NCI-H446 (cell line): Measurements from ENCODE around the gene PNCK.
A peak's percentile ranks its signal among the peaks of the same experiment; 100 is the strongest.
"Not testable (repeated sequence)": the region's sequence is repeated elsewhere in the genome, so short reads cannot be mapped to it uniquely, and the experiment has no call there.

ENCODE experiments used
- DNase-seq, 2 experiments: peaks; one replicate each; lab custom pipeline; 2025; lab: John Stamatoyannopoulos, UW

The PNCK gene

DNA sequence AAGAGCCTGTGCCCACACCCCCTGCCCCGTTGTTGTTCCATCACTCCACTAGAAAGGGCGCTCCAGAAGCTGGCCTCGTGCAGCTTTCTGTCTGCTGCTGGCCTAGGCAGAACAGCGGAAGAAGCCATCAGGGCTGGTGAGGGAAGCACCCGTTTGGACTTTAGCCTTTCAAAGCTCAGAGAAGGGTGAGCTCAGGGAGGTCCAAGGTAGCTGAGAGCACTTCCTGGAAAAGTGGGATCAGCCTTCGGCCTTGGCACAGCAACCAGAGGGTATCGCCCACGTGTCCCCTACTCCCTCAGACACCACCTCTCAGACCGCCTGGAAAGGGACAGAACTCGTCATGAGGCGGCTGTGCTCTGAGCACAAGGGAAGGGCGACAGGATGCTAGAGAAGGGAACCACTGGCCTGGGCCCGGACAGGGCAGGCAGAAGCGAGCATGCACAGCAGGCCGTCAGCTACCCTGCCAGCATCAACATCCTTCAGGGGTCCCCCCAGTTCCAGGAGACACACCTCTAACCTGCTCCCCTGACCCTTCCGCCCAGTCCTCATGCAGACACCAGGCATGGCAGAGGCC, 25.7 kb upstream of the PNCK start:
- not testable (repeated sequence) for DNase-seq

DNA sequence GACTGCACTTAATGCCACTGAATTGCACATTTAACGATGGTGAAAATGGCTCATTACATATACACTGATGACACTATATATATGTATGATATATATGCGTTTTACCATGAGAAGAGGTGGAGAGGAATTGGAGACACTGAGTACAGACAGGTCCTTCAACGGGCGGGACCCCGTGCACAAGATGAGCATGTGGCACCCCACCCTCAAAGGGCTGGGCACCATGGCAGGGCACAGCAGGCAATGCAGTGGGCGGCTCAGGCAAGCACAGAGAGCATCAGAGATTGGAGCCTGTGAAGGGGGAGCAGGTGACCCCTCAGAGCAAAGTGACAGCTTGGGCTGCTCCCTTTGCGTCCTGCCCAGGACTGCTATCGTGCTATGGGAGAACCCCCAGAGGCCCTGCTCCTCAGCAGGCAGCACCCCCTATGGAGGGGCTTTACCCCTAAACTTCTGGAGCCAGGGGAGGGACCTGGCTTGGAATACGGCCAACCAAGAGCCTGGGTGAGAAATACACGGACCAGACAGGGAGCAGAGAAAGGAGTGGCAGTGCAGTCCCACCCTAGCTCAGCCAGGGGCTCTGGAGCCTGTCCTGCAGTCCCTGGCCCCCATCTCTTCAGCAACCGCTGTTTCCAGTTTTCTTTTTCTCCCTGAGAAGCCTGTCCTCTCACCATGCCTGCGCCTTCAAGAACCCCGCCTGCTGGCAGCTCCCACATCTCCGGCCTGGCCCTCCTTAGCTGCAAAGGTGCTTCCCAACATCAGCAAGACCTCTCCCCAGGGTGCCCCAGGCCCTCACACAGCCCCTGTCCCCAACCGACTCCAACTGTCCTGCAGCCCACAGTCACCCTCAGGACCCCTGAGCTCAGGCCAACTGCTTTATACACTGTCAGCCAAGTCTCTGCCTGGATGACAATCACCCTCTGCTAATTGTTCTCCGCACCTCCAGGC, 24.6 kb upstream of the PNCK start:
- DNase-seq = no peak

DNA sequence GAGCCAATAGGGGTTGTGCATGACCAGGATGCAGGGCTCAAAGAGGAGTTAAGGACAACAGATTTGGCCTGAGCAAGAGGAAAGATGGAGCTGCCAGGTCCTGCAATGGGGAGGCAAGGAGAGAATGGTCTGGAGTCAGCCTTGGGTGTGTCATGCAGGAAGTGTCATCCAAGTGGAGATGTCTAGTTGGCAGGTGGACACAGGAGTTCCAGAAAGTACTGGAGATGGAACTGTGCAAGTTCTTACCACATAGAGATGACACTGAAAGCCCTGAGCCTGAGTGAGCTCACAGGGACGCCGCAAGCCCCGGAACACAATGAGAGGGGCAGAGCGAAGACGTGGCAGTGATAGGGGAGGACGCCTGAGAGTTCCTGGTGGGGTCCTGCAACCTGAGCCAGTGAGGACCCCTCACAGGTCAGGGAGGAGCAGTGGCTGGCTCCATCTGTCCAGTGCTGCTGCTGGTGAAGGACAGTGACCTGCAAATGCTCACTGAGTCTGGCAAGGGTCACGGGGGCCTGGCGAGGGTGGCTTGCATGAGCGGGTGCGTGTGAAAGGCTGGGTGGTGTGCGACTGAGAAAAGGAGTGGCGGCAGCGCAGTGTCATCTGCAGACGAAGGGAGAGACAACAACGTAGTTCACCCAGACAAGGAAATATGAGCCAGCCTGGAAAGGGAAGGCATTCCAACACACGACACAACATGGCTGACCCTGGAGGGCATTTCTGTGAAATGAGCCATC, 23.5 kb upstream of the PNCK start:
- DNase-seq = not testable (repeated sequence)

DNA sequence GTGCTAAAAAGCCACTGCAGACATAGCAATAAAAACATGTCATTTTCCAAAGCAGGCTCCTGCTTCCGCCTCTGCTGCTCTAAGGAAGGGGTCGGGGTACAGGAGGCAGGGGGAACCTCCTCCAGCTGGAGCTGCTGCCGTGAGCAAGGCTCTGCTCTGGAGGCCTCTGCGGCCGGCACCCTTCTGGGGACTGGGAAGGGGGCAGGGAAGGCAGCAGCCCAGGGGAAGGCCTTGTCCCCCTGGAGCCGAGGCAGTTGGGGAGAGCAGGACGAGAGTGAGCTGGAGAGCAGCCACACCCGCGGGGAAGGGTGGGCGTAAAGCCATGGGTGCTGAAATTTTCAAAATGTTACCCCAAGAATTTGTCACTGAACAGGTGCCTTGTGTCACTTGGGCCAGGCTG, 22.9 kb upstream of the PNCK start:
- not testable (repeated sequence) for DNase-seq

DNA sequence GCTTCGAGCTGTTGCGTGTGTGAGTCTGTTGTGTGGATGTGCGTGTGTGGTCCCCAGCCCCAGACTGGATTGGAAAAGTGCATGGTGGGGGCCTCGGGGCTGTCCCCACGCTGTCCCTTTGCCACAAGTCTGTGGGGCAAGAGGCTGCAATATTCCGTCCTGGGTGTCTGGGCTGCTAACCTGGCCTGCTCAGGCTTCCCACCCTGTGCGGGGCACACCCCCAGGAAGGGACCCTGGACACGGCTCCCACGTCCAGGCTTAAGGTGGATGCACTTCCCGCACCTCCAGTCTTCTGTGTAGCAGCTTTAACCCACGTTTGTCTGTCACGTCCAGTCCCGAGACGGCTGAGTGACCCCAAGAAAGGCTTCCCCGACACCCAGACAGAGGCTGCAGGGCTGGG, 22.5 kb upstream of the PNCK start:
- DNase-seq = no peak

DNA sequence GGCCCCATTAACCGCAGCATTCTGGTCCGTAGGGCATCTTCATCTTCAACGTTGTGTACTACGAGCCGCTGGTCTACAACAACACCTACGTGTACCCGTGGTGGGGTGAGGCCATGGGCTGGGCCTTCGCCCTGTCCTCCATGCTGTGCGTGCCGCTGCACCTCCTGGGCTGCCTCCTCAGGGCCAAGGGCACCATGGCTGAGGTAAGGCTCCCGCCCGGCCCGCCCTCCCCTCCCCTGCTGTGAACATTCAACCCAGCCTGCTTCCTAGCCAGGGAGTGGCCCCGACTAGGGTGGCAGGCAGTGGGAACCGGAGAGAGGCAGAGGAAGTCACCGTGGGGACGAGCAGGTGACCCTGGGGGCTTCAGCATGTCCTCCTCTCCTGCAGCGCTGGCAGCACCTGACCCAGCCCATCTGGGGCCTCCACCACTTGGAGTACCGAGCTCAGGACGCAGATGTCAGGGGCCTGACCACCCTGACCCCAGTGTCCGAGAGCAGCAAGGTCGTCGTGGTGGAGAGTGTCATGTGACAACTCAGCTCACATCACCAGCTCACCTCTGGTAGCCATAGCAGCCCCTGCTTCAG, 21.2 kb upstream of the PNCK start:
- no peak for DNase-seq

DNA sequence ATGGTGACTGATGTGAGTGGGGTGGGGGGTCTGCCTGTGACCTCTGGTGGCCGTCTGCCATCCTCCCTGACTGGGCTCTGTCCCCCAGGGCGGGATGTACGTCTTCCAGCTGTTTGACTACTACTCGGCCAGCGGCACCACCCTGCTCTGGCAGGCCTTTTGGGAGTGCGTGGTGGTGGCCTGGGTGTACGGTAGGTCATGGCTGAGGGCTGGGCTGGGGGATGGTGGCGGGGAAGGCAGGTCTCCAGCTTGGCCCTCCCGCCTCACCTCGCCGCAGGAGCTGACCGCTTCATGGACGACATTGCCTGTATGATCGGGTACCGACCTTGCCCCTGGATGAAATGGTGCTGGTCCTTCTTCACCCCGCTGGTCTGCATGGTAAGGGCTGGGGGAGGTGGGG, 20.6 kb upstream of the PNCK start:
- not testable (repeated sequence) for DNase-seq

DNA sequence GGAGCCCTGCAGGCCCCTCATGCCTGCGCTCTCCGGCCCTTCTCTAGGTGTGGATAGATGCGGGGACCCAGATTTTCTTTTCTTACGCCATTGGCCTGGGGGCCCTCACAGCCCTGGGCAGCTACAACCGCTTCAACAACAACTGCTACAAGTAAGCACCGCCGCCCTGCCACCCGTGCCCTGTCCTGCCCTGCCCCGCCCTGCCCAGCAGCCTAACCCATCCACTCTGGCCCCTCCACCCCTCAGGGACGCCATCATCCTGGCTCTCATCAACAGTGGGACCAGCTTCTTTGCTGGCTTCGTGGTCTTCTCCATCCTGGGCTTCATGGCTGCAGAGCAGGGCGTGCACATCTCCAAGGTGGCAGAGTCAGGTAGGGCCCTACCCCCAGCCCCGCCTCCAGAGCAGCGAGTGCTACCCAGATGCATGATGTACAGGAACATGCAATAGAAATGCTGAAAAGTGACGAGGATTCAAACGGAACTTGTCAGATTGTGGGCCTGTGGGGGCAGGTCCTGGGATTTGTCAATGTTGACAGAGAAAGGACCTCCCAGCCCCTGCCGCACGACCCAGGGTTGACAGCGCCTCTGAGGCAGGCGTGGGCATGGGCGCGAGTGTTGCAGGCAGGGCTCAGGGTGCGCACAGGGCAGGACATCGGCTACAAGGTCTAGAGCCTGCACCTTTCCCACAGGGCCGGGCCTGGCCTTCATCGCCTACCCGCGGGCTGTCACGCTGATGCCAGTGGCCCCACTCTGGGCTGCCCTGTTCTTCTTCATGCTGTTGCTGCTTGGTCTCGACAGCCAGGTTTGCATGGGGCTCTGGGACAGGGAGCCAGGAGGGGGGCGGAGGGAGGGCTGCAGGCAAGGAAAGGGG, 19.8 kb upstream of the PNCK start:
- DNase-seq = no peak

DNA sequence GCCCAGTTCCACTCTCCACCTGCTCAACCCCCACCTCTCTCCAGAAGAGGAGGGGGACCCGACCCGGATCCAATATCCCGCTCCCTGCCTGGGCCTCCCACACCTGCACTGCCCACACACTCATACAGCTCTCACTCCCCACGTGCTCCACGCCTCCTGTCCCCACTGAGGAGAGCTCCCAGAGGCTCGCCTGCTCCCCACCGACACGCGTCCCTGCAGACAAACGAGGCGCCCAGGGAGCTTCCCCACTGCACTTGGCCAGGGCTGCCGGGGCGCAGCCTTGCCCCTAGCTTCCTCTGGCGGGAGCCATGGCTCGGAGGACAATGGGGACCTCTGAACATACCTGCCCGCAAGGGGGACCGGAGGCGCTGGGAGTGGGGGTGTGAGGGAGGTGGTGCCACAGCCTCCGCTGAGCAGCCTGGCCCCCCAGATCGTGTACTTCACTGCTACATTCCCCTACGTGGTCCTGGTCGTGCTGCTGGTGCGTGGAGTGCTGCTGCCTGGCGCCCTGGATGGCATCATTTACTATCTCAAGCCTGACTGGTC, 19.1 kb upstream of the PNCK start:
- DNase-seq = no peak

DNA sequence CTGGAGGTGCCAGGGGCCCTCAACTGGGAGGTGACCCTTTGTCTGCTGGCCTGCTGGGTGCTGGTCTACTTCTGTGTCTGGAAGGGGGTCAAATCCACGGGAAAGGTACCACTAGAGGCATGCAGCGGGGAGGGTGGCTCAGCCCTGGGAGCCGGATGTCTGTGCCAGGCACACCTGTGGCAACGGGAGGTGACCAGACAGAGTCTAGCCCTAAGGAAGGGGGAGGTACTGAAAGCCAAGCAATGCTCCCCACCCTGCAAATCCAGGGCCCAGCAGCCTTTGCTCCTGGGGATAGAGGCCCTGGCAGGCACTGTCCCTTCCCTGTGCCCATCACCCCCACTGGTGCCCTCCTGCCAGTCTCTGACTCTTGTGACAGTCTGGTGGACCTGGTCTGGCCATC, 18.4 kb upstream of the PNCK start:
- no peak for DNase-seq

DNA sequence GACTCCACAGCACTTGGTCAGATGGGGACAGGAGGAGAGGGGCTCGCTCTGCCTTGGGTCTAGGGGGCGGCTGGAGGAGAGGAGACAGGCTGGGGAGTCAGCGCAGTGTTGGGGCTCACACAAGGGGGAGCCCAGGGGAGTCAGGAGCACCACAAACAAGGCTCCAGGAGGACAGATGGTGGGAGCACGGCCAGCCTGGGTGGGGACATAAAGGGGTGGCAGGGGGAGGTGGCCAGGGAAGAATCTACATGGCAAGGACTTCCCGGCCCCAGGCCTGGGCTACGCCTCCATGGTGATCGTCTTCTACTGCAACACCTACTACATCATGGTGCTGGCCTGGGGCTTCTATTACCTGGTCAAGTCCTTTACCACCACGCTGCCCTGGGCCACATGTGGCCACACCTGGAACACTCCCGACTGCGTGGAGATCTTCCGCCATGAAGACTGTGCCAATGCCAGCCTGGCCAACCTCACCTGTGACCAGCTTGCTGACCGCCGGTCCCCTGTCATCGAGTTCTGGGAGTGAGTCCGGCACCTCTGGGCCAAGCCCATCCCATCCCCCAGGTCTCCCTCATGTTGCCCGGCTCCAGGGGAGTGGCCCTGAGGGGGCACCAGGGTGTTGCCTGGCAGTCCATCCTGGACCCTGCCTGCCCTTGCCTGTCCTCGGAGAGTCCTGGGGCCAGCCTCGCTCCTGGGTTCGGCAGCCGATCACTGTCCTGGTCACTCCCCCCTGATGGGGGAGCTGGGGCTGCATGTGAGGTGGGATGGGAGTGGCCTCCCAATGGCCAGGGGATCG, 17.6 kb upstream of the PNCK start:
- DNase-seq = not testable (repeated sequence)

DNA sequence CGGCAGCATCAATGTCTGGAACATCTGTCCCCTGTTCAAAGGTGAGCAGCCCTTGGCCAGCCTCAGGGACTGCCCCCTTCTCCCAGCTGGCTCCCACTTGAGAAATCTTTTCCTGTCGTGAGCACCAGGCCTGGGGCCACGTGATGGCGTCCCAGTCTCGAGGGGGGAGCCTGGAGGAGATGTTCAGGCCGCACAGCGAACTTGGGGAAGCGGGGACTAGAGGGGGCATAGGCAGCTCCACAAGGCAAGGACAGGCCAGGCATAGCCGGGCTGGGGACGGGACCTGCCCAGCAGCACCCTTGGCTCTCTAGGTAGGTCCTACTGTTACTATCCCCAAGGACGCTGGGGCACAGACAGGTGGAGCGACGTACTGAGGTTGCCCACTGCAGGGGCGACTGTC, 16.9 kb upstream of the PNCK start:
- no peak for DNase-seq

DNA sequence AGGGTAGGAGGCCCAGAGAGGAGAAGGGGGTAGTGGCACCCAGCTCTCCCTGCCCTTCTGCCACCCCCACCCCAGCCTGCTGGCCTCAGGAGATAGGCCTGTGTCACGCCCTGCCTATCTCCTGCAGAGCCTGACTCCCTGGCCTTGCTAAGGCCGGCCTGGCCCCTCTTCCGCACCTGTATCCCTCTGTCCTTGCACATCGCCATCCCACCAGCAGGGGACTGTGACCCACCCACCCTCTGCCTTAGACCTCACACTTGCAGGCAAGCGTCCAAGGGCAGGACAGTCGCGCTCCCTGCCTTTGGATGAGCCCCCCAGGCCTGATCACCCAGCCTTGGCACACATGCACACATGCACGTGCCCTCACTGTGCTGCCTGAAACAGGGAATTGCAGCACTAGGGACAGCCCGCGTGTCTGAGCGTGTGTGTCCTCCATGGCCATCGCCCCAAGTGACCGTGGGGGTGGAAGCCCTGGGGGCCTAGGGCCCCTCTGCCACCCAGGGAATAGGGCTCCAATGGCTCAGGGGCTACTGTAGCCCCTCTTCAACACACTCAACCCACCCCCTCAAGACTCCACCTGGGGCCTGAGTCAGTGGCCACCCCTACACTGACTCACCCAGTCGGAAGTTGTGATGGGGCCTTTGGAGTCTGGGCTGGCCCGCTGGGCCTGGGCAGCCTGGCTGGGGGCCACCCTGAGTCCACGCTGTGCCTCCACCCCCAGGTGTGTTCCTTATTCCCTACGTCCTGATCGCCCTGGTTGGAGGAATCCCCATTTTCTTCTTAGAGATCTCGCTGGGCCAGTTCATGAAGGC, 16.2 kb upstream of the PNCK start:
- DNase-seq = no peak

DNA sequence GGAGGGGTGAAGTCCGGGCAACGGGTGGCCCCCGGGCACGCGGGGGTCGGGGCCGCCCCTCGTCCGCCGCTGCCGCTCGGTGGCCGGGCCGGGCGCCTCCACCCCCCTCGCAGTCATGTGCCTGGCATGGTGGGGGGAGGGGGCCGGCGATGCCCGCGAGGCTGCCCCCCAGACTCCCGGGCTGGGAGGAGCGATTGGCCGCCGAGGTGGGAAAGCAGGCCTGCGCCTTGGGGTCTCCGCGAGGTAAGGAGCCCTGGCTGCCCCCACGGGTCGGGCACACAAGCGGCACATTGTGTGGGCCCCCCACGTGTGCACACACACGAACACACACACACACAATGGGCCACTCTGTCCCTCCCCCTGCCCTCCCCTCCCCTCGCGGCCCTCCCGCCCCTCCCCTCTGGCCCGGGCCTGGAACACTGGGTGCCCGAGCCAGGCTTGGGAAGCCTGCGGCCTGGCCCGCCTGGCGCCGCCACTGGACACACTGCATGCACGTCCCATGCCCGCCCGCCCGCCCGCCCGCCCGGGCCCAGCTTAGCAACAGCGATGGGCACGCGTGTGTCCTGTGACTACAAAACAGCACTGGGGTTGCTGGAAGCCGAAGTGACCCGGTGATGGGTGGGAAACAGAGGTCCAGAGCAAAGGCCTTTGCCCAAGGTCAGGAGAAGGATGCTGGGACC, 15.4 kb upstream of the PNCK start:
- DNase-seq = peak in 1 of 2 experiments; percentile 23

DNA sequence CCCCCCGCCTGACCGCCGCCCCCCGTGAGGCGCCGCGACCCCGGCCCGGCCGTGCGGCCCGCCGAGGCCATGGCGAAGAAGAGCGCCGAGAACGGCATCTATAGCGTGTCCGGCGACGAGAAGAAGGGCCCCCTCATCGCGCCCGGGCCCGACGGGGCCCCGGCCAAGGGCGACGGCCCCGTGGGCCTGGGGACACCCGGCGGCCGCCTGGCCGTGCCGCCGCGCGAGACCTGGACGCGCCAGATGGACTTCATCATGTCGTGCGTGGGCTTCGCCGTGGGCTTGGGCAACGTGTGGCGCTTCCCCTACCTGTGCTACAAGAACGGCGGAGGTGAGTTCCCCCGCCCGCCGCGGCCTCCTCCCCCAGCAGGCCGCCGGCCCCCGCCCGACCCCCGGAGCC, 14.9 kb upstream of the PNCK start:
- no peak for DNase-seq

DNA sequence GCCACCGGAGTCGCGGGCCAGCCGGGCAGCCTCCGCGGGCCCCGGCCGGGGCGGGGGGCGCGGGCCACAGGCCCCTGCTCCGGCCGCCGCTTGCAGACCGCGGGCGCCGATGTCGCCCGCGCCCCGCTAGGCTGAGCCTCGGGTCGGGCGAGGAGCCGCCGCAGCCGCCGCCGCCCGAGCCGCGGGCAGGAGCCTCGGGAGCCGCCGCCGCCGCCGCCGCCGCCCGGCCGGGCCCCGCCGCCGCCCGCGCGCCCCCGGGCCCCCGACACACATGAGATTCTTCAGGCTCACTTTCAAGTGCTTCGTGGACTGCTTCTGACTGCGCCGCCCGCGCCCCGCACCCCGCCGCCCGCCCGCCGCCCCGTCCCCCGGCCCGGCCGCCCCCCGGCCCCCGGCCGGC, 14.5 kb upstream of the PNCK start:
- no peak for DNase-seq

DNA sequence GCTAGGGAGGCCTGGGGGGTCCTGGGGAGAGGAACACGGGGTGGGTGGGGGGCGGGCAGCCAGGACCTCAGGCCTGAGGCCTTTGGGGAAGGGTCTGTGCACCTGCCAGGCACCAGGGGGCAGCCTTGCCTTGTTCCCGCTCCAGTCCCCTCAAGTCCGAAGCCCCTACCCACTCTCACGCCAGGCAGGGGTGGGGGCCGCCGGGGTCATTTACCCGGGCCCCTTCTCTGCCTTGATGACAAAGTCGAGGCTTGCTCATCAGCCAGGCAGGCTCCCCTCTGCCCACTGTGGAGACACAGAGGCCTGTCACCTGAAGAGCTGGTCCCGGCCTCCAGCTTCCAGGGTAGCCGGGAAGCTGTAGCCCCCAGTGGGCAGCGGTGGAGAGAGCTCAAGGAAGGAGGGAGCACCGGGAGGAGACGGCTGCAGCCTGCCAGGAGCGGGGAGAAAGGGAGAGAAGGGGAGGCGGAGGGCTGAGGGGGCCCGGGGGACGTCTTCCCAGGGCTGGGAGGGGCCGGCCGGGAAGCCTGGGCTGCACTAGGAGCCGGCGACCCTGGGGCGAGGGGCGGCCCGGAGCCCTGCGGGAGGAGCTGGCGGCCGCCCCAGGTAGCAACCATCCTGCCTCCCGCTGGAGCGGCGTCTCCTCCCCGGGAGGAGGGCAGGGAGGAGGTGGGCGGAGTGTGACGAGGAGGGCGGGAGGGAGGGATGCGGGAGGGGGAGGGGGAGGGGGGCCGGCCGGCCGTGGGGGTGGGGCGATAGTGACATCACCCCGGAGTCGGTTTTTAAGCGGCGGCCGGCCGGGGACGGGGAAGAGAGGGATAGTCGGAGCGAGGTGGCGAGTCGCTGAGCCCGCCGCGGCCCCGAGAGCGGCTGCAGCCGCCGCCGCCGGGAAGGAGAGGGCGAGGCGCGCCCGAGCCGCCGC, 13.8 kb upstream of the PNCK start, which contains the start of gene SLC6A8:
Gene SLC6A8 (plus strand): TSS at position 806 of the 919 bp plus-strand sequence. CDS start 649 bp downstream, outside the sequence.
- DNase-seq = peak; percentile 6 to 76

DNA sequence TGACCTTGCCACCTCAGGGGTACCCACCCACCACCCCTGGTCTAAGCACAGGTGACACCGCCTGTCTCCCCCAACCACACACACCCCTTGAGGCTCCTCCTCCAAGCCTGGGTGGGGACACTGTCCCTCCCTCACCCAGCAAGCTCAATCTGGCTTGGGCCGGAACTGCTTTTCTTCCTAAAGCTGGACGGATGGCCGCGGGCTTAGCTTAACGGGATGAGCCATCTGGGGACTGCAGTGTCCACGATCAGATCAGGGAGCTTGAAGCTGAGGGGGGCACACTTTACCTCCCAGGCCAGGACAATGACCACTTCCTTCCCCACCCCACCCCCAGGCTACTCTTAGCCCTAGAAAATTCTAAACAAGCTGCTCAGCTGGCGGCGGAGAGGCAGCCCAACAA, 13.1 kb upstream of the PNCK start:
- no peak for DNase-seq
